Keratinocyte (primary cell): ENCODE measurements around the gene DLL1.

Source experiments
- EZH2 ChIP-seq: IDR thresholded peaks from one replicate; pipeline ENCODE4 v1.6.1; 2012; ENCODE audit warnings: inconsistent platforms, mild to moderate bottlenecking, low read length, moderate library complexity
- TF ChIP-seq, protein P1 (sequence below), 3 experiments: IDR thresholded peaks in 1 of 3; conservative IDR thresholded peaks in 1 of 3; optimal IDR thresholded peaks in 1 of 3; 2 replicates in 2 of 3; 3 replicates in 1 of 3; pipeline versions ENCODE3 to v1.5.1; 2011; ENCODE audit warnings: low read length in 3 of 3, mild to moderate bottlenecking in 3 of 3, moderate library complexity in 2 of 3, control low read depth in 1 of 3, inconsistent platforms in 1 of 3; ENCODE audit not compliant: insufficient read depth in 2 of 3; ENCODE audit errors: extremely low read depth in 1 of 3

DNA sequence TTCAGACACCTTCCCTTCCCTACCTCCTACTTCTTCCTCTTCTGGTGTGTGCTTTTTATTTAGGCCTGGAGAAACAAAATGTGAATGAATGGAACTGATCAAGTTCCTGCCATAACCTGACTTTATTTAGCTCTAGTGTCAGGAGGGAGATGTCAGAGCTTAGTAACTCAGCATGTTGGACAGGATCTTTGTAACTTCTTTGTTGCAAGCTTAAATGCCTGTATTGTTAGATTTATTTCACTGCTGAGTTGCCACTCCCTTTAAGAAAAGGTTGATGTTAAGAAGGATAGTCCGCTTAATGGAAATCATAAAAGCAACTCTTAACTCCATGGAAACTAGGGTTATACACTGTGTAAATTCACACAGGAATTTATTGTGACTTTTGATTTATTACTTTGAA lies 17.9 kb upstream of the DLL1 start:
- no peak for TF ChIP-seq EZH2
- TF ChIP-seq, protein P1, sequence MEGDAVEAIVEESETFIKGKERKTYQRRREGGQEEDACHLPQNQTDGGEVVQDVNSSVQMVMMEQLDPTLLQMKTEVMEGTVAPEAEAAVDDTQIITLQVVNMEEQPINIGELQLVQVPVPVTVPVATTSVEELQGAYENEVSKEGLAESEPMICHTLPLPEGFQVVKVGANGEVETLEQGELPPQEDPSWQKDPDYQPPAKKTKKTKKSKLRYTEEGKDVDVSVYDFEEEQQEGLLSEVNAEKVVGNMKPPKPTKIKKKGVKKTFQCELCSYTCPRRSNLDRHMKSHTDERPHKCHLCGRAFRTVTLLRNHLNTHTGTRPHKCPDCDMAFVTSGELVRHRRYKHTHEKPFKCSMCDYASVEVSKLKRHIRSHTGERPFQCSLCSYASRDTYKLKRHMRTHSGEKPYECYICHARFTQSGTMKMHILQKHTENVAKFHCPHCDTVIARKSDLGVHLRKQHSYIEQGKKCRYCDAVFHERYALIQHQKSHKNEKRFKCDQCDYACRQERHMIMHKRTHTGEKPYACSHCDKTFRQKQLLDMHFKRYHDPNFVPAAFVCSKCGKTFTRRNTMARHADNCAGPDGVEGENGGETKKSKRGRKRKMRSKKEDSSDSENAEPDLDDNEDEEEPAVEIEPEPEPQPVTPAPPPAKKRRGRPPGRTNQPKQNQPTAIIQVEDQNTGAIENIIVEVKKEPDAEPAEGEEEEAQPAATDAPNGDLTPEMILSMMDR (optimal IDR thresholded peaks at IDR 0.05 in 1 of 3, IDR thresholded peaks at IDR 0.05 in 1 of 3, conservative IDR thresholded peaks at IDR 0.05 in 1 of 3; ENCODE audit: extremely low read depth in 1 of 3, insufficient read depth in 2 of 3, low read length in 3 of 3): no peak
